Measurements from ENCODE around the gene DOCK9. TPM values are rescaled to one million over a fixed set of nuclear protein-coding genes. Genes with fewer than 3 reads are reported as not detected.

Gene DOCK9
- total RNA-seq, 3 donors from 2014 or later, result 25.8 to 34.9 (median 28.4) TPM

DNA sequence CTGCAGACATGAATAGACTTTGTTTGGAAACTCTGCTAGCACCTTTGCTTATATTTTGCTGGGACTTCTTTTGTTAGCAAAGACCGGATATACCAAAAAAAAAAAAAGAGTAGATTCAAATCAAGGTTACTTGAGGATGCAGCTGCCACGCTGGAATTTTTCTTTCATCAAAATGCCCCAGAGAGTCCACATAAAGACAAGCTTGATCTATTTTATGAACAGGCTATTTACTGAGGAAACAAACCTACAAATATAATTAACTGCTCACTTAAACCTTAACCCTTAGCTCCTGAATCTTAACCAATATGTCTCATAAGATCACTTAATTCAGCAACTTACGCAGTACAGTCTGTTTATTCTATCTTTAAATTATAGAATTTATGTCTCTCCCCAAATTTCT lies 27.1 kb upstream of the DOCK9 start:
- no peak for ATAC-seq
- Mint-ChIP-seq H3K27me3 (ENCODE audit: low read depth) (no peaks in the 10 kb centered on the region), H3K4me3 (no peak overlapping the region), H3K4me1 (ENCODE audit: low read depth) (peaks cover 65% of the 10 kb centered on the region), H3K36me3 (ENCODE audit: insufficient read depth) (peaks cover 3% of the 10 kb centered on the region), H3K9me3 (no peaks in the 10 kb centered on the region)
- no peak for DNase-seq

DNA sequence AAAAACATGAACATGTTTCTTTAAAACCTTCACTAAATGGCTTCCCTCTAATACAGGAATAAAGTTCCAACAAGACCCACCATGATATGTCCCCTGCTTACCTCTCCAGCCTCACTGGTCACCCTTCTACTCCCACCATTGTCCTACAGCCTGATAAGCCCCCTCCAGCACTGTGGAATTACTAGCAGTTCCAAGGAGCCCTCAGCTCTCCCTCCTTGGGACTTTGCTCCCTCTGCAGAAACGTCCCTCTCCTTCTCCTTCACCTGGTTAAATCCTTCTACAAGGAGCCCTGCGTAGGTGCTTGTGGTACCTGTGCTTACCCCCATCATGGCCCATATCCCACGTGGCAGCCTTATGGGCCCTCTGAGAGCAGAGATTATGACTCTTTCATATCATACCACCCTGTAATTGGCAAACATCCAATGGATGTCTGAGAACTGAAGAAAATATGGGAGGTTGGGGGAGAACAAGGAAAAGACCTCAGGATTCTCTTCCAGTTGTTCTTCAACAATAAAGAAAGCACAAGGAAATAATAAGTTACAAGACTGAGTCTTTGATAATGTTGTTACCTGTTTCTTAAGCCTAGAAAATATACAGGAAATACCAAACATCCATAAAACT lies 26.1 kb upstream of the DOCK9 start:
- Mint-ChIP-seq H3K4me1 (ENCODE audit: low read depth) (peaks cover 67% of the 10 kb centered on the region), H3K36me3 (ENCODE audit: insufficient read depth) (peaks cover 3% of the 10 kb centered on the region)
- no peak for ATAC-seq

DNA sequence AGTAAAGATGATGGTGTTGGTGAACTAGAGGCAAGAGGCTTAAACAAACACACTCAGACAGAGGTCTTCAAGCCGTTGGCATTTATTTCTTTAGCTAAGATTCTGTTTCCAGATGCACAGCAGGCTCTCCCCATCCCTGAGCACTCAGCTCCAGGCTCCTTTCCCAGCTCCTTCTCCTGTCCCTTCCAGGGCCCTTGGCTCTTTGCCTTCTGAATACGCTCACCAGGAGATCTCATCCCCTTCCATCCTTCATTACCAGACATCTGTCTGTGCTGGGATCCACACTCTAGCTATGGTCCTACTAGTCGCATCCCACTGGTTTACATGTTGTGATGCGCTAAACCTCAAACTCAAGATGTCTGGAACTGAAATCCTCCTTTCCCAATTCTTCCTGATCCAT lies 25.3 kb upstream of the DOCK9 start:
- Mint-ChIP-seq H3K4me1 (ENCODE audit: low read depth) (peaks cover 74% of the 10 kb centered on the region), H3K4me3 (no peak overlapping the region), H3K27me3 (ENCODE audit: low read depth) (no peaks in the 10 kb centered on the region), H3K36me3 (ENCODE audit: insufficient read depth) (peaks cover 3% of the 10 kb centered on the region), H3K9me3 (no peaks in the 10 kb centered on the region)
- no peak for DNase-seq
- ATAC-seq, result no peak

More for the DNA sequence above, 26.1 kb upstream of the DOCK9 start:
- Mint-ChIP-seq H3K27me3 (ENCODE audit: low read depth) (no peaks in the 10 kb centered on the region), H3K9me3 (no peaks in the 10 kb centered on the region), H3K4me3 (no peak overlapping the region)
- DNase-seq, result no peak

DNA sequence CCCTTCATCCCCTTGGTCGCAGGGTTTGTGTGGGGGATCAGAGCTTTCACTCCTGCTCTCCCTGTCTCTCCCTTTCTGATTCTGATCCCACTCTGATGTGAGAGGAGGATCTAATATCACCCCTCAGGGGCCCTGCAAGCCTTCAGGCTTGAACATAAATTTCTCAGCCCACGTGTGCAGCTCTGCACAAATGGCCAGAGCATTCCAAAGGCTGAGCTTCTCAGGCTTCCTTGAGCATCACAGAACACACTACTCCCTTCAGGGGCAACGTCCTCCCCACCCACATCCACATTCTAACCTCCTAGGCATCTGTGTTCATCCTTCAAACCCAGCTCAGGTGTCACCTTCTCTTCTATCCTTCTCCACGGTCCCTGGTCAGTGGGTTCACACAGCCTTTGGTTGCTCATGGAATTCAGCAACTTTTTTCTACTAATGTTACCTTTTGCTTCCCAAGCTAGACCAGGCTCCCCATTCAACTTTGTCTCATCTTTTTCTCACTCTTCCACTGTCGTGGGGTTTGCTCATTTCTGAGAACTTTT lies 24.4 kb upstream of the DOCK9 start:
- DNase-seq (no peak), ATAC-seq (no peak)
- H3K4me1 Mint-ChIP-seq (ENCODE audit: low read depth), result peaks cover 83% of the 10 kb centered on the region
- H3K4me3 Mint-ChIP-seq, result no peak overlapping the region
- peaks cover 3% of the 10 kb centered on the region for H3K36me3 Mint-ChIP-seq (ENCODE audit: insufficient read depth)
- H3K27me3 Mint-ChIP-seq (ENCODE audit: low read depth), result no peaks in the 10 kb centered on the region
- H3K9me3 Mint-ChIP-seq, result no peaks in the 10 kb centered on the region

DNA sequence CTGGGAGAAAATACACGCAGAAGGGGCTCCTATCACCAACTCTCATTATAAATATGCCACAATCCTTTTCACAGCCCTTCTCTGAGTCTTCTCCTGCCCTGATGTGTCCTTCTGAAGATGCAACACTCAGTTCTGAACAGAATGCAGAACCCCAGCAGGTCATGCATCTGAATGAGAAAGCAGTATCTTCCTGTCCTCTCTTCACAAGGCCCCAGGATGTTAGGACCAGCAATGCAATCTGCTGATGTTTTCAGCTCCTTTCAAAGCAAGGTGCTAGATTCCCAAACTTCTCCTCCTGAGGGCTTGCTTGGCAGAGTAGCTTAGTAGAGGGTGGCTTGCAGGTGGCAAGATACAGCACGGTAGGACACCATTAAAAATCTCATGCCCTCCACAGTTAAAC lies 22.3 kb upstream of the DOCK9 start:
- ATAC-seq, result no peak
- peak overlapping the region; percentile 9 for H3K4me3 Mint-ChIP-seq
- H3K36me3 Mint-ChIP-seq (ENCODE audit: insufficient read depth), result peaks cover 3% of the 10 kb centered on the region
- no peaks in the 10 kb centered on the region for H3K9me3 Mint-ChIP-seq
- peaks cover 94% of the 10 kb centered on the region for H3K4me1 Mint-ChIP-seq (ENCODE audit: low read depth)
- DNase-seq, result no peak
- no peaks in the 10 kb centered on the region for H3K27me3 Mint-ChIP-seq (ENCODE audit: low read depth)

DNA sequence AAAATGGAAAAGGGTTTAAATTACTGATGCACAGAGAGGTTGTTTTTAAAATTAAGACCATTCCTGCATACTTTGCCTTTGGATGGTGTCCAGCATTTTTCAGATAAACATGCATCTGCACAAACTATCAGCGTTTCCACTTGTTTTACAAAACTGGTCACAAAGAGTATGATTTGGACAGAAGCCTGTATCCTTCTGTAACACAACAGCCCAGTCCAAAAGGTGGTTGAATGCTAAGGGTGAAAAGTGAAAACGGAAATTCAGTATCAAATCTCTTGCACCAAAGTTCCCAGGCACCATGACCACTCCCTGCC lies 21.7 kb upstream of the DOCK9 start:
- peaks cover 93% of the 10 kb centered on the region for H3K4me1 Mint-ChIP-seq (ENCODE audit: low read depth)
- peak overlapping the region; percentile 19 for H3K4me3 Mint-ChIP-seq
- no peaks in the 10 kb centered on the region for H3K9me3 Mint-ChIP-seq
- no peaks in the 10 kb centered on the region for H3K27me3 Mint-ChIP-seq (ENCODE audit: low read depth)
- ATAC-seq (no peak), DNase-seq (no peak)
- H3K36me3 Mint-ChIP-seq (ENCODE audit: insufficient read depth), result peaks cover 3% of the 10 kb centered on the region

DNA sequence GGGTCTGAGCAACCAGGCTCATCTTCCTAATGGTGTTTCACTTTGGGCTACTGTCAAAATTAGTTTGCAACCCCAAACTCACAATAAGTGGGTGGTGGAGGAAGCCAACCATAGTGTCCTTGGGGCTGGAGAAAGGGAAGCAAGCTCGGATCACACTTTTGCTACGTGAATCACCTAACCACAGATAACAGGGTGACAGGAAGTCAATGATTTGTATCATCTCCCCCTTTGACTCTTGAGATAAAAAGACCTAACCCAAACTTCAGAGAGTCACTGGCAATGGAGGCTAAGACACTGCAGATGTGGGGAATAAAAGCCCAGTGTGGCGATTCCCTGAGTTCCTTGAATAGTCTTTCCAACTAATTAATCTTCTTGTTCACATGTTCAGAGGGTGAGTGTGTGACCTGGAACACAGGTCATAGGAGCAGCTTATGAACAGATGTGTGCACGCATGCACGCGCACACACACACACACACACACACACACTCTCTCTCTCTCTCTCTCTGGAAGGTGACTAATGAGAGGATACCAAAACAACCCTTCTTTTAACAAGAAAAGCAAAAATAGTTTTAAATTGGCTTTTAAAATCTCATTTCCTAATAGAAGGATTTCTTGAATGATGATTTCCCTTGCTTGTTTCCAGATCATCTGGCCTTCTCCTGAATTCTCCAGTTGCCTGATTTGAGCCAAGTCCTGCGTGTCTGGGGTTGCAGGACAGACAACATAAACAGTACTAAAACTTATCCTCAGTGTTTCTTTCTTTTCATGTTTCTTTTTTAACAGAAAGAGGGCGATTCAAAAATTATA lies 21.2 kb upstream of the DOCK9 start:
- DNase-seq (no peak), ATAC-seq (peak; percentile 78 to 85)
- Mint-ChIP-seq H3K4me1 (ENCODE audit: low read depth) (peaks cover 91% of the 10 kb centered on the region), H3K9me3 (no peaks in the 10 kb centered on the region), H3K36me3 (ENCODE audit: insufficient read depth) (peaks cover 3% of the 10 kb centered on the region), H3K4me3 (peak overlapping the region; percentile 19), H3K27me3 (ENCODE audit: low read depth) (no peaks in the 10 kb centered on the region)

DNA sequence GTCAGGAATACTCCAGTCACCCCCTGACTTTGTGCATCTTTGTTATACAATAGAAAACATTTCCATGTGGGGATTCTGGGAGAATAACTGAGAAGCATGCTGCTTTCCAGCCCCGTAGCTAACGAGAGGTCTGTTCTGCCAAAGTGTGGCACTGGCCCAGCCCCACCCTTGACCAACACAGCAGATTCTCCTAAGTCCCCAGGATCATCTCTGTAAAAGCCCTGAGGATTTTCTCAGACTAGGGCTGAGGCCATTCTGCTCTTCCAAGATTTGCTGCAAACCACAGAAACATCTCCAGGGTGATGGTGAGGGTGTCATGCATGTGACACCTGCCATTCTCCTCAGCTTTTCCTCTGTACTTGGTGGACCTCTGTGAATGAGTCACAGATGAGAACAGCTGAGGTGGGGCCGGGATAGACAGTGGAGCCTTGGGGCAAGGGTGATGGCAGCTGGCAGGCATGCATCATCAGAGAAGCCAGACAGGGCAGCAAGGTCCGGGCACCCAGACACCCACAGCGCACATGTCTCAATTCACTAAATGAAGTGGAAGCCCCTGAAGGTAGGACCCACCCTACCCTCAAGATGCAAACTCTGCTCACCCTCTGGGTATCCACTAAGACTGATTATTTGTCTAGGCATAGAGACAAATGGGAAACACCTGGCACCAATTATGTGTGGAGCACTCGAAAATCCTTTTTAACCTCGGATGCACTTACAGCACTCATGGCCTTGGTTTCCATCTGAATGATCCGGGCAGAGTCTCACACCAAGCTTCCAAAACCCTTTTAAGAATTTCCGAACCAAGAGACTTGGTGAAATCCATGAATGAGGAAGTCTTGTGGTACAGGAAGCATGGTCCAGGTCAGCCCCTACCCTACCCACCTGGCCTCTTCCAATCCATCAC lies 20.1 kb upstream of the DOCK9 start:
- DNase-seq, result no peak
- Mint-ChIP-seq H3K4me3 (no peak overlapping the region), H3K4me1 (ENCODE audit: low read depth) (peaks cover 87% of the 10 kb centered on the region), H3K9me3 (no peaks in the 10 kb centered on the region), H3K36me3 (ENCODE audit: insufficient read depth) (peaks cover 3% of the 10 kb centered on the region), H3K27me3 (ENCODE audit: low read depth) (no peaks in the 10 kb centered on the region)
- ATAC-seq, result no peak

DNA sequence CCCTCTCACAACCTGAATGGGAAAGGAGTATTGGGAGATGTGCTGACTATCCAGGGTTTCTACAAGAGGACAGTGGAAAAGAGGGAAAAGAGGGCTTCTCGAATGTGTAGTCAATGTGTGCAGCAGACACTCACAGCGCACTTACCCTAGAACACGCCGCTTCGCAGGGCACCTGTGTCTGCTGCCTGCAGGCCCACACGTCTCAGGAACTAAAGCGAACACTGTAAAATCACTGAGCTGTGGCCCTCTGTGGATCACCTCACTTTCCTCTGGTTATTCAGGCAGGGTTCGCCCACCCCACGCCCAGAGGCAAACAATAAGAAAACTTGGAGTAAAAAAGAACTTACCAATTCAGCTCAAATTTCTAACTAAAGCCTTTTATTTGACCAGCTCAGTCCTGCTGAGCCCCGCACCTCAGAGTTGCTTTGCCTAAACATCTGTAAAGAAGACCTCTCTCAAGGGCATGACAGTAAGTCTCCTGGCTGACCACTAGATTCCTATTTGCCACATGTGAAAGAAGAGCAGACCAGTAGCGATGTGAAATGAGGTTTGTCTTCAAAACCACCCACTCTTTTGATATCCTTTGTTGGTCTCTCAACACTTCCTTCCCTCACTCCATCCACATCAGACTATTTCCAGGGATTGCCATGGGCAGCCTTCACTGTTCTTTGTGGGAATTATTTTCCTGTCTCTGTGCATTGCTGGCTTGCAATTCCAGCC lies 19.3 kb upstream of the DOCK9 start:
- DNase-seq (no peak), ATAC-seq (no peak)
- no peaks in the 10 kb centered on the region for H3K27me3 Mint-ChIP-seq (ENCODE audit: low read depth)
- no peak overlapping the region for H3K4me3 Mint-ChIP-seq
- peaks cover 87% of the 10 kb centered on the region for H3K4me1 Mint-ChIP-seq (ENCODE audit: low read depth)
- H3K36me3 Mint-ChIP-seq (ENCODE audit: insufficient read depth), result no peaks in the 10 kb centered on the region
- H3K9me3 Mint-ChIP-seq, result no peaks in the 10 kb centered on the region

DNA sequence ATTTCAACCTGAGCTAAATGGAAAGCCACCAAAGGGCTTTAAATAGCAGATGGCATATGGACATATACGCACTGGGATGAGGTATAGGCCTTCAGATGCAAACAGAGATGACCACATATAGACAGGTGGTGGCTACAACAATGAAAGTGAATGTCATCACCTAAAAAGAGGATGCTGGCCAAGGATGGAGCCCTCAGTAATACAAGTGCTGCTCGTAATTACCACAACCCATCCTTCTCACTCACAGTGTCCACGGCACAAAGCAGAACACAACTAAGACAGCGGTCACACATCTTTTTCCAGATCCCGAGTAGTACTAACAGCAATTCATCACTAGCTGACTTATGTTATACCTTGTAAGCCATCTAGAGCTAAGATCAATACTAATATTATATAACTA lies 18.2 kb upstream of the DOCK9 start:
- DNase-seq (no peak), ATAC-seq (no peak)
- peaks cover 78% of the 10 kb centered on the region for H3K4me1 Mint-ChIP-seq (ENCODE audit: low read depth)
- no peaks in the 10 kb centered on the region for H3K9me3 Mint-ChIP-seq
- no peaks in the 10 kb centered on the region for H3K27me3 Mint-ChIP-seq (ENCODE audit: low read depth)
- H3K36me3 Mint-ChIP-seq (ENCODE audit: insufficient read depth), result no peaks in the 10 kb centered on the region
- H3K4me3 Mint-ChIP-seq, result no peak overlapping the region

DNA sequence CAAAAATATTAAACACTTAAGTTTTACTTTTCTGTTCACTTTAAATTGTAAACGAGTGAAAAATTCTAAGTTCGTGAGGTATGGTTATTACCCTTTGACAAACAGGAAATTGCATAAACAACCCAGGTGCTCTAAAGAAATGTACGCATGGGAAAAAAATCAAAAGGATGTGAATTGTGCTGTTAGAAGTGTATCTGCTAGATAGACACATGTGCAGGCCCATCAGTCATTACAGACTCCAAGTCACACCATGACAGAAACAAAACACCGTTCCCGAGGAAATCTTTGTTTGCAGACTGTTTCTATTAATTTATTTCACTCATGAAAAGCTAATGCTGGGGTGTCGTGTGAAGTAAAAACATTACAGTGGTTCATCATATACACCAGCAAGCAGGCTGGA lies 17.0 kb upstream of the DOCK9 start:
- DNase-seq (no peak), ATAC-seq (peak in 1 of 2 donors; percentile 22)
- peak overlapping the region; percentile 29 for H3K4me3 Mint-ChIP-seq
- H3K27me3 Mint-ChIP-seq (ENCODE audit: low read depth), result no peaks in the 10 kb centered on the region
- H3K36me3 Mint-ChIP-seq (ENCODE audit: insufficient read depth), result no peaks in the 10 kb centered on the region
- peaks cover 75% of the 10 kb centered on the region for H3K4me1 Mint-ChIP-seq (ENCODE audit: low read depth)
- no peaks in the 10 kb centered on the region for H3K9me3 Mint-ChIP-seq

DNA sequence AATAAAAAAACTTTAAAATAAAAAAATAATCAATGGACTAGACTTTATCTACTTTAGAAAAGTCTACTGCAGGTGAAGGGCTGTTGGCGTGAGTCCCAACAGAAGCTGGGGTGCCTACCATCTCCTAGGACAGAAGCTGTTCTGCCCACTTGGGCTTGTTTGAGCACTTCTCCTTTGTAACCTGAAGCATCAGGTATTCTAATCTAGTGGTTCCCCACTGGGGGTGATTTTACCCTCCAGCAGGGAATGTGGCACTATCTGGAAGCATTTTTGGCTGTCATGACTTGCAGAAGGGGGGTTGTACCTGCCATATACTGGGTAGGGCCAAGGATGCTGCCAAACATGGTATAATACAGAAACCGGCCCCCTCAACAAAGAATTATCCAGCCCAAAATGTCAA lies 16.2 kb upstream of the DOCK9 start:
- ATAC-seq (no peak), DNase-seq (no peak)
- Mint-ChIP-seq H3K4me1 (ENCODE audit: low read depth) (peaks cover 74% of the 10 kb centered on the region), H3K9me3 (no peaks in the 10 kb centered on the region), H3K27me3 (ENCODE audit: low read depth) (no peaks in the 10 kb centered on the region), H3K4me3 (no peak overlapping the region), H3K36me3 (ENCODE audit: insufficient read depth) (no peaks in the 10 kb centered on the region)

DNA sequence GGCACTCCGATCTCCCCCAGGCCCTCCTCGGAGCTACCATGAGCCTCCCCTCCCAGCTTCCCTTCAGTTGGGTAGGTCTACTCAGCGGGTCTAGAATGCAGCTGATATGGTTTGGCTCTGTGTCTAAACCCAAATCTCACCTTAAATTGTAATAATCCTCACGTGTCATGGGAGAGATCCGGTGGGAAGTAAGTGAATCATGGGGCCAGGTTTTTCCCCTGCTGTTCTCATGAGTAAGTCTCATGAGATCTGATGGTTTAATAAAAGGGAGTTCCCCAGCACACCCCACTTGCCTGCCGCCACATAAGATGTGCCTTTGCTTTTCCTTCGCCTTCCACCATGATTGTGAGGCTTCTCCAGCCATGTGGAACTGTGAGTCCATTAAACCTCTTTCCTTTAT lies 14.5 kb upstream of the DOCK9 start:
- no peaks in the 10 kb centered on the region for H3K9me3 Mint-ChIP-seq
- no peak overlapping the region for H3K4me3 Mint-ChIP-seq
- DNase-seq (no peak), ATAC-seq (no peak)
- no peaks in the 10 kb centered on the region for H3K36me3 Mint-ChIP-seq (ENCODE audit: insufficient read depth)
- no peaks in the 10 kb centered on the region for H3K27me3 Mint-ChIP-seq (ENCODE audit: low read depth)
- peaks cover 63% of the 10 kb centered on the region for H3K4me1 Mint-ChIP-seq (ENCODE audit: low read depth)

DNA sequence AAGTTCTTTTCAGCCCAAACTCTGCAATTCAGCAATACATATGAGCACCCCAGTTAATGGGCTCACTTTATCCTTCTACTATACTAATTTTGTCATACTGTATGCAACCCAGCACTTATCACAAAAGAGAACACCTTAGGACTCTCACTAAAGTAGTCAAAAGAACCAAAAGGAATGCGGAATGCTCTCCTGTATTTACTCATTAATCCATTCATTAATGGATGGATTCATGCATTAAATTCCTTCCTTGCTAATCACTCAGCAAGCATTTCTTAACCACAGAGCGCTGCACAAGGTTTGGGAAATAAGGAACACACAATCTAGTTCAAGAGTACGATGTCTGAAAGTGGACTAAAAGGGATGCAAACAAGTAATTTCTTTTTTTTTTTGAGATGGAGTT lies 12.8 kb upstream of the DOCK9 start:
- Mint-ChIP-seq H3K9me3 (no peaks in the 10 kb centered on the region), H3K36me3 (ENCODE audit: insufficient read depth) (no peaks in the 10 kb centered on the region), H3K4me3 (no peak overlapping the region), H3K4me1 (ENCODE audit: low read depth) (peaks cover 61% of the 10 kb centered on the region), H3K27me3 (ENCODE audit: low read depth) (no peaks in the 10 kb centered on the region)
- DNase-seq (no peak), ATAC-seq (no peak)
